ENCODE measurements around the gene KIF20B. TPM values are rescaled to one million over a fixed set of nuclear protein-coding genes. Genes with fewer than 3 reads are reported as not detected.

The KIF20B gene
- total RNA-seq, 2 experiments from 2014 or later, result 17.1 to 18.4 TPM

- Mint-ChIP-seq H3K9me3 (no peaks in the 10 kb centered on the region), H3K27me3 (no peaks in the 10 kb centered on the region), H3K4me1 (ENCODE audit: low read depth) (no peaks in the 10 kb centered on the region), H3K36me3 (ENCODE audit: low read depth) (no peaks in the 10 kb centered on the region), H3K4me3 (no peak overlapping the region), H3K27ac (no peak overlapping the region)
- DNase-seq (no peak), ATAC-seq (ENCODE audit: poor library complexity) (no peak)
- Histone ChIP-seq H3K9me3 (ENCODE audit: control insufficient read depth in 1 of 2, insufficient read depth in 1 of 2, low read length in 2 of 2) (no peaks in the 10 kb centered on the region), H3K36me3 (ENCODE audit: insufficient read depth, low read length) (no peaks in the 10 kb centered on the region), H3K4me3 (ENCODE audit: low read length) (no peak overlapping the region), H3K4me1 (ENCODE audit: insufficient read depth, low read length) (no peaks in the 10 kb centered on the region), H3K27ac (ENCODE audit: low read depth in 1 of 2, low read length in 2 of 2) (no peak overlapping the region), H3K27me3 (ENCODE audit: control insufficient read depth in 1 of 2, insufficient read depth in 2 of 2, low read length in 2 of 2) (no peaks in the 10 kb centered on the region)
- intact Hi-C loops (cut with DNase I, micrococcal nuclease), result no loop called here
- CTCF ChIA-PET, result no interaction called here
- TF ChIP-seq CTCF (IDR thresholded peaks at IDR 0.05), result no peak
- POLR2A ChIA-PET, result interaction anchor here (0.6 to 1.0 kb wide), 2 partner anchors 16 to 193 kb away, joined by 3 read pairs; no protein-coding TSS in a partner anchor
These were observed 42.0 kb upstream of the KIF20B start for GRCh38 chr10:89659143-89660131.

GRCh38 chr10:89662596-89662995 lies 38.8 kb upstream of the KIF20B start:
- Histone ChIP-seq H3K36me3 (ENCODE audit: insufficient read depth, low read length) (no peaks in the 10 kb centered on the region), H3K4me3 (ENCODE audit: low read length) (no peak overlapping the region), H3K9me3 (ENCODE audit: control insufficient read depth in 1 of 2, insufficient read depth in 1 of 2, low read length in 2 of 2) (no peaks in the 10 kb centered on the region), H3K27me3 (ENCODE audit: control insufficient read depth in 1 of 2, insufficient read depth in 2 of 2, low read length in 2 of 2) (no peaks in the 10 kb centered on the region), H3K27ac (ENCODE audit: low read depth in 1 of 2, low read length in 2 of 2) (no peak overlapping the region), H3K4me1 (ENCODE audit: insufficient read depth, low read length) (no peaks in the 10 kb centered on the region)
- Mint-ChIP-seq H3K27ac (no peak overlapping the region), H3K27me3 (no peaks in the 10 kb centered on the region), H3K9me3 (no peaks in the 10 kb centered on the region), H3K36me3 (ENCODE audit: low read depth) (no peaks in the 10 kb centered on the region), H3K4me3 (no peak overlapping the region), H3K4me1 (ENCODE audit: low read depth) (no peaks in the 10 kb centered on the region)
- no peak for TF ChIP-seq CTCF (IDR thresholded peaks at IDR 0.05)
- DNase-seq (no peak), ATAC-seq (ENCODE audit: poor library complexity) (no peak)
- intact Hi-C loops (cut with DNase I, micrococcal nuclease), result no loop called here
- ChIA-PET CTCF (no interaction called here), POLR2A (no interaction called here)

GRCh38 chr10:89663144-89663543 lies 38.2 kb upstream of the KIF20B start:
- no peak for TF ChIP-seq CTCF (IDR thresholded peaks at IDR 0.05)
- CTCF ChIA-PET, result no interaction called here

More at GRCh38 chr10:89663144-89663543, 38.2 kb upstream of the KIF20B start:
- Histone ChIP-seq H3K27me3 (ENCODE audit: control insufficient read depth in 1 of 2, insufficient read depth in 2 of 2, low read length in 2 of 2) (no peaks in the 10 kb centered on the region), H3K9me3 (ENCODE audit: control insufficient read depth in 1 of 2, insufficient read depth in 1 of 2, low read length in 2 of 2) (no peaks in the 10 kb centered on the region), H3K36me3 (ENCODE audit: insufficient read depth, low read length) (no peaks in the 10 kb centered on the region), H3K4me1 (ENCODE audit: insufficient read depth, low read length) (no peaks in the 10 kb centered on the region), H3K4me3 (ENCODE audit: low read length) (no peak overlapping the region), H3K27ac (ENCODE audit: low read depth in 1 of 2, low read length in 2 of 2) (no peak overlapping the region)
- POLR2A ChIA-PET, result no interaction called here
- no peaks in the 10 kb centered on the region for H3K36me3 Mint-ChIP-seq (ENCODE audit: low read depth)
- ATAC-seq (ENCODE audit: poor library complexity) (no peak), DNase-seq (no peak)
- H3K9me3 Mint-ChIP-seq, result no peaks in the 10 kb centered on the region
- H3K27me3 Mint-ChIP-seq, result no peaks in the 10 kb centered on the region
- no peak overlapping the region for H3K4me3 Mint-ChIP-seq
- intact Hi-C loops (cut with DNase I, micrococcal nuclease), result no loop called here
- H3K27ac Mint-ChIP-seq, result no peak overlapping the region
- no peaks in the 10 kb centered on the region for H3K4me1 Mint-ChIP-seq (ENCODE audit: low read depth)

Measured in CD4-positive, alpha-beta T cell (primary cell).